Measurements from ENCODE around the gene EIF4G3. TPM values are rescaled to one million over a fixed set of nuclear protein-coding genes. Genes with fewer than 3 reads are reported as not detected.

EIF4G3 gene
- total and polyA plus RNA-seq, 2 donors (not counting 3 experiments of a cell fraction or from before 2014, with no cell fraction given), result 40.7 to 78.5 TPM

DNA sequence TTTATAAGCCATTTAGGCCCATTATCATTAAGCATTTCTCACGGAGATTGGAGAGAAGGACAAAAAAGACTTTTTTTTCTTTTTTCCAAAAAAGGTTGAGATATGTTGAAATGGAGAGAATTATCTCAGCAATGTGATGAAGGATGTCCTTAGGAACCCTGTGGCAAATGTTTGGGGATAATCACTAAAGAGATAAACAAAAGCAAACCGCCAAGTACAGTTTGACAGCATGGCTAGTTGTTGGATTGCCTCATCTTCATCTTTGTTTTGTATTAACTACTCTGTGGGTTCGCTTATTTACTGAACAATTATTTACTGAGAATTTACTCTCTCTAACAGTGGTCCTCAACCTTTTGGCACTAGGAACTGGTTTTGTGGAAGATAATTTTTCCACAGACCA is 292.2 kb downstream of the EIF4G3 start:
- H3K4me1 ChIP-seq (ENCODE audit: control insufficient read depth, extremely low read depth, insufficient read depth, low read length), result no peaks in the 10 kb centered on the region
- BruUV-seq (replicated peaks), result no TSS peak
- POLR2A ChIA-PET, result no interaction called here
- dilution Hi-C loops (cut with MboI; ENCODE audit: extremely low pct_ligation_motif_present, low sequenced_read_pairs) (no loop called here), intact Hi-C loops (cut with micrococcal nuclease) (no loop called here)
- no peaks in the 10 kb centered on the region for H3K36me3 ChIP-seq (ENCODE audit: control insufficient read depth in 2 of 2, extremely low read depth in 1 of 2, insufficient read depth in 2 of 2, low read length in 2 of 2)
- no peaks in the 10 kb centered on the region for H3K79me2 ChIP-seq (ENCODE audit: control insufficient read depth, insufficient read depth, low read length)
- H3K9me1 ChIP-seq (replicated peaks; ENCODE audit: control insufficient read depth, extremely low read depth, insufficient read depth, low read length), result no peaks in the 10 kb centered on the region
- DNase-seq (ENCODE audit: low read depth, low spot score) (no peak), FAIRE-seq (no peak)
- no peak overlapping the region for H3K4me2 ChIP-seq (ENCODE audit: insufficient read depth, low read length)
- H3K27me3 ChIP-seq (ENCODE audit: control insufficient read depth in 2 of 2, insufficient read depth in 2 of 2, low read length in 2 of 2), result no peaks in the 10 kb centered on the region
- no peak overlapping the region for H3K9ac ChIP-seq (replicated peaks; ENCODE audit: extremely low read depth, insufficient read depth, low read length)
- no peaks in the 10 kb centered on the region for H4K20me1 ChIP-seq (replicated peaks; ENCODE audit: control insufficient read depth, extremely low read depth, insufficient read depth, low read length)
- H2AFZ ChIP-seq (ENCODE audit: low read depth, low read length), result no peak overlapping the region
- no peak overlapping the region for H3K4me3 ChIP-seq (replicated peaks in 1 of 3; ENCODE audit: insufficient read depth in 1 of 3, low read depth in 1 of 3, low read length in 3 of 3)
- H3K9me3 ChIP-seq (replicated peaks; ENCODE audit: control insufficient read depth, insufficient read depth, low read length), result no peaks in the 10 kb centered on the region
- TF ChIP-seq, protein P1, sequence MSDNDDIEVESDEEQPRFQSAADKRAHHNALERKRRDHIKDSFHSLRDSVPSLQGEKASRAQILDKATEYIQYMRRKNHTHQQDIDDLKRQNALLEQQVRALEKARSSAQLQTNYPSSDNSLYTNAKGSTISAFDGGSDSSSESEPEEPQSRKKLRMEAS (IDR thresholded peaks at IDR 0.05; ENCODE audit: insufficient read depth, insufficient read length), result no peak
- TF ChIP-seq JUN (IDR thresholded peaks at IDR 0.05; ENCODE audit: borderline replicate concordance, insufficient read depth, insufficient read length, low read depth), result no peak
- TF ChIP-seq EZH2 (IDR thresholded peaks at IDR 0.05; ENCODE audit: borderline replicate concordance, low read depth, low read length, severe bottlenecking), result no peak
- no peak for TF ChIP-seq FOS (IDR thresholded peaks at IDR 0.05; ENCODE audit: borderline replicate concordance, insufficient read depth, low read length)
- TF ChIP-seq MYC (IDR thresholded peaks at IDR 0.05; ENCODE audit: low read depth, low read length), result no peak
- TF ChIP-seq, protein P2, sequence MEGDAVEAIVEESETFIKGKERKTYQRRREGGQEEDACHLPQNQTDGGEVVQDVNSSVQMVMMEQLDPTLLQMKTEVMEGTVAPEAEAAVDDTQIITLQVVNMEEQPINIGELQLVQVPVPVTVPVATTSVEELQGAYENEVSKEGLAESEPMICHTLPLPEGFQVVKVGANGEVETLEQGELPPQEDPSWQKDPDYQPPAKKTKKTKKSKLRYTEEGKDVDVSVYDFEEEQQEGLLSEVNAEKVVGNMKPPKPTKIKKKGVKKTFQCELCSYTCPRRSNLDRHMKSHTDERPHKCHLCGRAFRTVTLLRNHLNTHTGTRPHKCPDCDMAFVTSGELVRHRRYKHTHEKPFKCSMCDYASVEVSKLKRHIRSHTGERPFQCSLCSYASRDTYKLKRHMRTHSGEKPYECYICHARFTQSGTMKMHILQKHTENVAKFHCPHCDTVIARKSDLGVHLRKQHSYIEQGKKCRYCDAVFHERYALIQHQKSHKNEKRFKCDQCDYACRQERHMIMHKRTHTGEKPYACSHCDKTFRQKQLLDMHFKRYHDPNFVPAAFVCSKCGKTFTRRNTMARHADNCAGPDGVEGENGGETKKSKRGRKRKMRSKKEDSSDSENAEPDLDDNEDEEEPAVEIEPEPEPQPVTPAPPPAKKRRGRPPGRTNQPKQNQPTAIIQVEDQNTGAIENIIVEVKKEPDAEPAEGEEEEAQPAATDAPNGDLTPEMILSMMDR (IDR thresholded peaks at IDR 0.05; ENCODE audit: extremely low read depth in 1 of 2, insufficient read depth in 1 of 2, low read depth in 1 of 2, low read length in 2 of 2), result no peak
- TF ChIP-seq GATA2 (IDR thresholded peaks at IDR 0.05; ENCODE audit: insufficient read depth, insufficient read length, low read depth, low read length), result no peak
- TF ChIP-seq POLR2AphosphoS5 (IDR thresholded peaks at IDR 0.05; ENCODE audit: insufficient read depth, low read depth, low read length), result no peak
- TF ChIP-seq POLR2A (IDR thresholded peaks at IDR 0.05; ENCODE audit: low read depth, low read length), result no peak
- CTCF ChIA-PET, result no interaction called here
- no peak overlapping the region for H3K27ac ChIP-seq (ENCODE audit: insufficient read depth, low read depth, low read length)

Measured in endothelial cell of umbilical vein (primary cell).